OCI-LY3 (cell line): Measurements from ENCODE around the gene HS3ST3A1.

Experiments
- EZH2phosphoT487 ChIP-seq: fragments of 200-600 bp; shearing (Covaris generic); IDR thresholded peaks from 2 replicates; pipeline ENCODE4 v1.6.1; 2018; ENCODE audit warnings: antibody characterized with exemption, mixed run types, low read depth
- TF ChIP-seq, protein P1 (sequence below): fragments of 200-600, 300-600 bp; sonication (generic); IDR thresholded peaks from 2 replicates; pipeline ENCODE4 v1.5.1; 2014; ENCODE audit warnings: antibody characterized with exemption, low read length, low read depth

DNA sequence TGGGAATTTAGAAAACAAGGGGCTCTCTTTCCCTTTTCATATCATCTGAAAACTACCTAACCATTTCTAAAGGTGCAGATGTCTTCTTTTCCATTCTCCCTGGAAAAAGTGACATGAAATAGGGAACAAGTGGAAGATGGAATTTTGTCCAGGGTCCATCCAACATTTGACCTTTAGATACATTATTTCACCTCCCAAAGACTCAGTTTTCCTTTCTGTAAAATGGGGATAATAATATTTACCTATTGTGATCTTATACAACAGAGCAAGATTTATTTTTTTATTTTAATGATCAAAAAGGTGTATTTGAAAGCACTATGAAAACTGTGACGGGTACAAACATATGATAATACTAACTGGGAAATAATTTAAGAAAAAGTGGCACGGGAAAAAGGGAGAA lies 106.3 kb downstream of the HS3ST3A1 start:
- TF ChIP-seq, protein P1, sequence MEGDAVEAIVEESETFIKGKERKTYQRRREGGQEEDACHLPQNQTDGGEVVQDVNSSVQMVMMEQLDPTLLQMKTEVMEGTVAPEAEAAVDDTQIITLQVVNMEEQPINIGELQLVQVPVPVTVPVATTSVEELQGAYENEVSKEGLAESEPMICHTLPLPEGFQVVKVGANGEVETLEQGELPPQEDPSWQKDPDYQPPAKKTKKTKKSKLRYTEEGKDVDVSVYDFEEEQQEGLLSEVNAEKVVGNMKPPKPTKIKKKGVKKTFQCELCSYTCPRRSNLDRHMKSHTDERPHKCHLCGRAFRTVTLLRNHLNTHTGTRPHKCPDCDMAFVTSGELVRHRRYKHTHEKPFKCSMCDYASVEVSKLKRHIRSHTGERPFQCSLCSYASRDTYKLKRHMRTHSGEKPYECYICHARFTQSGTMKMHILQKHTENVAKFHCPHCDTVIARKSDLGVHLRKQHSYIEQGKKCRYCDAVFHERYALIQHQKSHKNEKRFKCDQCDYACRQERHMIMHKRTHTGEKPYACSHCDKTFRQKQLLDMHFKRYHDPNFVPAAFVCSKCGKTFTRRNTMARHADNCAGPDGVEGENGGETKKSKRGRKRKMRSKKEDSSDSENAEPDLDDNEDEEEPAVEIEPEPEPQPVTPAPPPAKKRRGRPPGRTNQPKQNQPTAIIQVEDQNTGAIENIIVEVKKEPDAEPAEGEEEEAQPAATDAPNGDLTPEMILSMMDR, result no peak
- TF ChIP-seq EZH2phosphoT487, result no peak
